Transverse colon (tissue), 3 donors: ENCODE data around the gene NFKB2.

ENCODE experiments used
- CTCF ChIP-seq, 5 experiments: fragments of 200-600 bp in 3 of 5; fragments of 450-650 bp in 2 of 5; sonication (generic) in 3 of 5; IDR thresholded peaks; 1 replicate in 2 of 5; 2 replicates in 3 of 5; pipeline ENCODE4 v1.5.1; 2016 to 2017; ENCODE audit warnings: antibody characterized with exemption in 5 of 5, inconsistent platforms in 3 of 5, mild to moderate bottlenecking in 2 of 5, moderate library complexity in 1 of 5
- EP300 ChIP-seq: sonication (generic); formaldehyde crosslinking; IDR thresholded peaks from one replicate; pipeline ENCODE4 v1.6.1; 2017; ENCODE audit warnings: antibody characterized with exemption, low read depth

- no peak for TF ChIP-seq EP300
- TF ChIP-seq CTCF (IDR thresholded peaks at IDR 0.05): no peak
Measured at GRCh38 chr10:102376901-102377300, 18.6 kb upstream of the NFKB2 start.
